Stimulated activated CD8-positive, alpha-beta memory T cell treated with anti-CD3 and anti-CD28 coated beads, Interleukin-2, amount 100 ng/mL, for 1 hour (primary cell): ENCODE results near the gene ZNRF4.
"Not testable (repeated sequence)": the region's sequence is repeated elsewhere in the genome, so short reads cannot be mapped to it uniquely, and the experiment has no call there.

Source experiments
- DNase-seq, 2 donors: peaks; one replicate each; pipeline ENCODE4 v3.0.0-alpha.2; 2020; ENCODE audit warnings: low read depth in 2 of 2

The ZNRF4 gene

GRCh38 chr19:5455367-5456129 lies at the start of gene ZNRF4:
Gene ZNRF4 (plus strand): TSS chr19:5455417. CDS start chr19:5455492, 75 bp downstream.
- DNase-seq, result no peak

GRCh38 chr19:5406198-5406597 lies 49.0 kb upstream of the ZNRF4 start:
- DNase-seq, result not testable (repeated sequence)

- DNase-seq, result no peak
Observed at GRCh38 chr19:5406816-5407215, 48.4 kb upstream of the ZNRF4 start.

- DNase-seq, result no peak
Observed at GRCh38 chr19:5407356-5407755, 47.9 kb upstream of the ZNRF4 start.

- DNase-seq, result no peak
Observed at GRCh38 chr19:5417495-5418436, 37.5 kb upstream of the ZNRF4 start.

- no peak for DNase-seq
Observed at GRCh38 chr19:5418677-5419076, 36.5 kb upstream of the ZNRF4 start.

- DNase-seq, result no peak
Observed at GRCh38 chr19:5420953-5421352, 34.3 kb upstream of the ZNRF4 start.

GRCh38 chr19:5423567-5424125 lies 31.6 kb upstream of the ZNRF4 start:
- DNase-seq, result no peak

- DNase-seq, result no peak
Observed at GRCh38 chr19:5424192-5424973, 30.8 kb upstream of the ZNRF4 start.

- no peak for DNase-seq
Observed at GRCh38 chr19:5425260-5425659, 30.0 kb upstream of the ZNRF4 start.

- no peak for DNase-seq
Observed at GRCh38 chr19:5430237-5430636, 25.0 kb upstream of the ZNRF4 start.

GRCh38 chr19:5432687-5433086 lies 22.5 kb upstream of the ZNRF4 start:
- no peak for DNase-seq

- no peak for DNase-seq
Observed at GRCh38 chr19:5434351-5434917, 20.8 kb upstream of the ZNRF4 start.

GRCh38 chr19:5434970-5435641 lies 20.1 kb upstream of the ZNRF4 start:
- DNase-seq, result no peak

- no peak for DNase-seq
Observed at GRCh38 chr19:5435642-5436017, 19.6 kb upstream of the ZNRF4 start.

- no peak for DNase-seq
Observed at GRCh38 chr19:5436106-5436947, 18.9 kb upstream of the ZNRF4 start.

- no peak for DNase-seq
Observed at GRCh38 chr19:5436948-5437306, 18.3 kb upstream of the ZNRF4 start.

GRCh38 chr19:5438756-5439155 lies 16.5 kb upstream of the ZNRF4 start:
- DNase-seq, result not testable (repeated sequence)

GRCh38 chr19:5439452-5439851 lies 15.8 kb upstream of the ZNRF4 start:
- DNase-seq, result no peak

- DNase-seq, result no peak
Observed at GRCh38 chr19:5440299-5440698, 14.9 kb upstream of the ZNRF4 start.
